ENCODE results near the gene F3.
"Not testable (repeated sequence)": the region's sequence is repeated elsewhere in the genome, so short reads cannot be mapped to it uniquely, and the experiment has no call there.

The F3 gene

DNA sequence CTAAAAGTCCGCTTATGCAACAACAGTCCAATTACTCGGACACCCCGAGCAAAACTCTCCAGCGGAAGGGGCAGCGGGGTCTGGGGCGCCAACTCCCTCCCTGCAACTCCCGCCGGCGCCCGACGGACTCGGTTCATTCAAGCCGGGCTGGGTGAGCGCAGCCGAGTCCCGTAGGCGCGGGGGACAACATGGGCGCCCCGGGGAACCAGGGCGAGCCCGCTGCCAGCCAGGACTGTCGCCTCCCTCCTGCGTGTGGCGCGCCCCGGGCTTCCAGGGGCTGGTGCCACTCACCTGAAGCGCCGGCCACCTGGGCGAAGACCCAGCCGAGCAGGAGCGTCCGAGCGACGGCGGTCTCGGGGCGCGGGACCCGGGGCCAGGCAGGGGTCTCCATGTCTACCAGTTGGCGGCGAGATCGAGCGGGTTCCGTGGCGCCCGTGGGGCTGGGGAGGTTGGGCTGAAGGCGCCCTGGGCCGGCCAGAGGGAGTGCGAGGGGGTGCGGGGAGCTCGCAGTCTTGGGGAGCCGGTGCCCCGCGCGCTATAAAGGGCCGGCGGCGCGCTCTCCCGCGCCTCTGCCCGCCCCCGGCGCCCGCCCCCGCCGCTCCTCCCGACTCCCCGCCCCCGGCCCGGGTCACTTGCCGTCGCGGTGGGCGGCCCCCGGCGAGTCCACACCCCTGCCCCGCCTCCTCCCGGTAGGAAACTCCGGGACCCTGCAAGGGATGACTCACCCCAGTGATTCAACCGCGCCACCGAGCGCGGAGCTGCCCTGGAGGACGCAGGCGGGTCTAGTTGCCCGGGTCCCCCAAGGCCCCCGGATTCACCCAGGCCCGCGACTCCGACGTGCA is at the start of gene F3:
TSS of gene F3 (minus strand) at position 514 of the 842 bp plus-strand sequence. CDS start at position 391, 123 bp downstream.
- peak; percentile 47 for DNase-seq (ENCODE audit: low spot score)

DNA sequence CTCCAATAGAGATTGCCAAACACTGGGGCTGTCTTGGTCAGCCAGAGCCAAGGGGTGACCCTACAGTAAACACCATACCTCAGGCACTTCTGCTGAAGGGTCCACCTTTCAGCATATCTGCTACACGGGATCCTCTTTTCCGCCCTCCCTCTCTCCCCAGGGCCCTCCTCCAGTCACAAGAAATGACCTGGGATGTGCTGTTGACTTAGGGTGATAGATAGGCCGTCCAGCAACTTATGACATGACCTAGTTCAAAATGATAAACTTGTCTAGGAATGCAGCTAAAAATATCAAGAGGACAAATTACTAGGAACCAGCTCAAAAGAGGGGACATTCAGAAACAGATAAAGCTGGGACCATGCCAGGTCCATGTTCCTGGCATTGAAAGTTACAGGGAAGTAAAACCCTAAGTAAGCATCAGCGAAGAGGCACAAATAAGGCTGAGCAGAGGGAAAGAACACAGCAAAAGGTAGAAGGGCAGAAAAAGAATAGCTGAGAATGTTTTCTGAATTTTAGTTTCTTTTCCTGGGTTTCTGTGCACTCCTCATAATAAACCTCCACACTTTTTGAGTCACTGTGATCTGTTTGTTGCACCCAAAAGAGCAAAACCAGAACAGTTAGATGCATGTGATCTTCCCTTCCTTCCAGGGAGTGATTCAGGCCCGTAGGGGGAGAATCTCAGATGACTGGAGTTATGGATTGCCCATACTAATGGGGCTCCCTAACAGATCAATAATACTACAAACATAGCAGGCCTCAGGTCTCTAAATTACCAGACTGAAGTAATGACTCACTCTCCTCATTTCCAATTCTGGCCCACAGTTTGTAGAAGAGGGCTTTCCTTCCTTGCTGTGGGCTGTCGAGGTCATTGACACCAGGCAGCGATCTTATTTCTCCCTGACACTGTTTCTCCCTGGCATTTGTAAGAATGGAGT is 48.9 kb upstream of the F3 start:
- no peak for DNase-seq (ENCODE audit: low spot score)

DNA sequence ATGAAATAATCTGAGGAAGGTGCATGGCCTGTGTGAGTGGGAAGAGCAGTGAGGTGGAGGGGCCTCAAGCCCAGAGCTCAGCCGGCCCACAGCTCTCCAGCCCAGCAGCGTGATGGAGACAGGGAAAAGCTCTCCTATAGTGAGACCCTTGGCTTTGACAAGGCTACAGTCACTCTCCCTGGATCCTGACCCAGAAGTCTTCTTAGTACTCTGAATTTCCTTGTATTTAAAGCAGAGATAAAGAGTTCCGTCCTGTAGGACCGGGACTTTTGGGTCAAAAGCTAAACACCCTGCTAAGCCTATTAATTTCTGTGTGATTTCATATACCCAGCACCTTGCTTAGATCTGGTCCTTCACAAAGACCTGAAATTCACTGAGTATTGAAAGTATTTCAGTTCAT is 48.2 kb upstream of the F3 start:
- DNase-seq (ENCODE audit: low spot score) = no peak

DNA sequence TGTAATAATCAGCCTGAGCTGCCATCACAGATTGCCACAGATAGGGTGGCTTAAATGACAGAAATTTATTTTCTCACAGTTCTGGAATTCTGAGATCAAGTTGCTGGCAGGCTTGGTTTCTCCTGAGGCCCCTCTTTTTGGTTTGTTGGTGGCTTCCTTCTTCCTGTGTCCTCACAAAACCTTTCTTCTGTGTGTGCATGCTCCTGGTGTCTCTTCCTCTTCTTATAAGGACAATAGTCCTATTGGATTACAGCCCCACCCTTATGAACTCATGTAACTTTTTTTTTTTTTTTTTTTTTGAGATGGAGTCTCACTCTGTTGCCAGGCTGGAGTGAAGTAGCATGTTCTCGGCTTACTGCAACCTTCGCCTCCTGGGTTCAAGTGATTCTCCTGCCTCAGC is 41.0 kb upstream of the F3 start:
- no peak for DNase-seq (ENCODE audit: low spot score)

- no peak for DNase-seq (ENCODE audit: low spot score)
Observed at GRCh38 chr1:94580367-94581115, 39.0 kb upstream of the F3 start.

DNA sequence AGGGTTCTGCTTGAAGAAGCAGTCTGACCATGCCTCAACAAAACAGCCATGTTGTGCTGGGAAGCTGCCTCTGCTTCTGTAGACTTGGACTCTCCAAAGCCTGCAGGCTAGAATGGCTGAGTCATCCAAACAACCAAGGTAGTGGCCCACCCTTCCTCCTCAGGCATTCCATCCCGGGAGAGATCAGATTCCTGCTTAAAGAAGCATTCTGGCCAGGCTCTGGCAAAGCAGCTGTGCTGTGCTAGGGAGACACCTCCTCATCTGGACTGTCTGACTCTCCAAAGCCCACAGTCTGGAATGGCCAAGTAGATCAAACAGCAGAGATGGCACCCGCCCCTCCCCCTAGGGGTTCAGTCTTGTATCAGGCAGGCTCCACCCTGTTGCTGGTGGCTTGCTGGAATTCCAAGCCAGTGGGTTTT is 38.3 kb upstream of the F3 start:
- no peak for DNase-seq (ENCODE audit: low spot score)

GRCh38 chr1:94578856-94579255 is 37.3 kb upstream of the F3 start:
- no peak for DNase-seq (ENCODE audit: low spot score)

DNA sequence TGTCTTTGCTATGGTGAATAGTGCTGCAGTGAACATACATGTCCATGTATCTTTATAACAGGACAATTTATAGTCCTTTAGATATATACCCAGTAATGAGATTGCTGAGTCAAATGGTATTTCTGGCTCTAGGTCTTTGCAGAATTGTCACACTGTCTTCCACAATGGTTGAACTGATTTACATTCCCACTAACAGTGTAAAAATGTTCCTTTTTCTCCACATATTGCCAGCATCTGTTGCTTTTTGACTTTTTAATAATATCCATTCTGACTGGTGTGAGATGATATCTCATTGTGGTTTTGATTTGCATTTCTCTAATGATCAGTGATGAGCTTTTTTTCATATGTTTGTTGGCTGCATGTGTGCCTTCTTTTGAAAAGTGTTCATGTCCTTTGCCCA is 32.4 kb upstream of the F3 start:
- DNase-seq (ENCODE audit: low spot score) = not testable (repeated sequence)

DNA sequence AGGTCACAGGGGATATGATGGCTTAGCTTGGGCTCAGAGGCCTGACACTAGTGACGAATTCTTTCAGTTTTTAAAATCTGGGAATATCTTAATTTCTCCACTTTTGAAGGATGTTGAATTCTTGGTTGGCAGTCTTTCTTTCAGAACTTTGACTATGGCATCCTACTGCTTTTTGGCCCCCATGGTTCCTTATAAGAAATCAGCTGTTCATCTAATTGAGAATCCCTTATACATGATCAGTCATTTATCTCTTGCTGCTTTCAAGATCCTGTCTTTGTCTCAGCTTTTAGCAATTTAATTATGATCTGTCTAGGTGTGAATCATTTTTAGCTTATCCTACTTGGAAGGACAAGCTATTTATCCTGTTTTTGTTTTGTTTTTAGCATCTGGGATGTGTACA is 31.2 kb upstream of the F3 start:
- no peak for DNase-seq (ENCODE audit: low spot score)

- not testable (repeated sequence) for DNase-seq (ENCODE audit: low spot score)
Observed at GRCh38 chr1:94570965-94571364, 29.4 kb upstream of the F3 start.

DNA sequence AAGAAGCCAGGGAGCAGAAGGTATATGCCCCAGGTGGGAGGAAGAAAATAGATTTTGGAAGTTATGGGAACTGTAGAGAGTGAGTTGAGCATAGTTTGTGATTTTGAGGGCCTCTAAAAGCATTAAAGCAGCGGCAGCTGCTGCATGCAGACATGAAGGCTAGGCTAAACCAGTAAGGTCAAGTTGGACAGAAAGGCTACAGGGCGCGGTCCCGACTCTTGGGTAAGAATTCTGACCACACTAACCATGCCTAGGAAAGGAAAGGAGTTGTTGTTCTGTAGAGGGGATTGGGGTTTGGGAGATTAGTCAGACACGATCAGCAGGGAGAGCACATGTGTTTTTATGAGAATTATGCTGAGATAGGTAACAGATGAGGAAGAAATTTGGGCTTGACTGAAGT is 27.2 kb upstream of the F3 start:
- DNase-seq (ENCODE audit: low spot score) = not testable (repeated sequence)

- not testable (repeated sequence) for DNase-seq (ENCODE audit: low spot score)
Observed at GRCh38 chr1:94567975-94568607, 26.5 kb upstream of the F3 start.

DNA sequence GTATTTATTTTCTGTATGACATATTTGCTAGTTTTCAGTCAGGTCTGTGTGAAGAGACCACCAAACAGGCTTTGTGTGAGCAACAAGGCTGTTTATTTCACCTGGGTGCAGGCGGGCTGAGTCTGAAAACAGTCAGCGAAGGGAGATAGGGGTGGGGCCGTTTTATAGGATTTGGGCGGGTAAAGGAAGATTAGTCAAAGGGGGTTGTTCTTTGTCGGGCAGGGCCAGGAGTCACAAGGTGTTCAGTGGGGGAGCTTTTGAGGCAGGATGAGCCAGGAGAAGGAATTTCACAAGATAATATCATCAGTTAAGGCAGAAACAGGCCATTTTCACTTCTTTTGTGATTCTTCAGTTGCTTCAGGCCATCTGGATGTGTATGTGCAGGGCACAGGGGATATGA is 24.9 kb upstream of the F3 start:
- DNase-seq (ENCODE audit: low spot score) = not testable (repeated sequence)

DNA sequence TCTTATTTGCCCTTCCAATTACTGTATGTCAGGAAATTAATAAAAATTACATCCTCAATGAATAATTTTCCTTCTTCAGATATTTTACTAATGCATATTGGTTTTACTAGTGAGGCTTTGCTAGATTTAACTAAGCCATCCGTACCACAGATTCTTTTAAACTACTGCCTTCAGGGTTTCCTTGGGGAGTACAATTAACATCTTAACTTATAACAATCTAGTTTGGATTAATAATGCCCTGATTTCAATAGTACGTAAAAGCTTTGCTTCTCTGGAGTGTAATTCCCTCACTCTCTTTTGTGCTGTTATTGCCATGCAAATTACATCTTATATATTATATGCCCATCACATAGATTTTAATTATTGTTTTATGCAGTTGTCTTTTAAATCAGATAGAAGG is 24.3 kb upstream of the F3 start:
- no peak for DNase-seq (ENCODE audit: low spot score)

DNA sequence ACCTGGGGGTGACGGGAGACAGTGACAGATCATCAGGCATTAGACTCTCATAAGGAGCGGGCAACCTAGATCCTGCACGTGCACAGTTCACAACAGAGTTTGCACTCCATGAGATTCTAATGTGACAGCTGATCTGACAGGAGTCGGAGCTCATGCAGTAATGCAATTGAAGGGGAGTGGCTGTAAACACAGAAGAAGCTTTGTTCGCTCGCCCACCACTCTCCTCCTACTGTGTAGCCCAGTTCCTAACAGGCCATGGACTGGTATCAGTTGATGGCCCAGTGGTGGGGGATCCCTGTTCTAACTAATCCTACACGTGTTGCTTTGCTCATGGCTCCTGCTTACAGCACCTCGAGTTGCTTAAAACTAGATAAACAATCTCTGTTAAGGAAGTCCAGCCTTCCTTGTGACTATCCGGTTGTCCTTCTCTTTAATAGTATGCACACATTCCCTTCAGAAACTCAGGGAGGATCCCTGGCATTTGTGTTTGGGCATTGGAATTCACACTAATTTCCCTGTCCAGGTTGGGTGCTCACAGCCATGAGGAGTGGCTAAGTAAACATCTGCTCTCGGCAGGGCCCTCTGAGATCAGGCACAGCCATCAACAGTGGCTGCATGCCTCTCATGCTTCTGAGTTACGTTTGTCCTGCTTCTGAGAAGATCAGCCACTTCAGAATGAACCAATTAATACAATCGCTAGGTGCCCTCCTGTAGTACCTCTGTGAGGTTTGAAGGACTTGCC is 21.1 kb upstream of the F3 start:
- DNase-seq (ENCODE audit: low spot score) = no peak

GRCh38 chr1:94560333-94560732 is 18.8 kb upstream of the F3 start:
- DNase-seq (ENCODE audit: low spot score) = no peak

- no peak for DNase-seq (ENCODE audit: low spot score)
Observed at GRCh38 chr1:94559921-94560320, 18.4 kb upstream of the F3 start.

DNA sequence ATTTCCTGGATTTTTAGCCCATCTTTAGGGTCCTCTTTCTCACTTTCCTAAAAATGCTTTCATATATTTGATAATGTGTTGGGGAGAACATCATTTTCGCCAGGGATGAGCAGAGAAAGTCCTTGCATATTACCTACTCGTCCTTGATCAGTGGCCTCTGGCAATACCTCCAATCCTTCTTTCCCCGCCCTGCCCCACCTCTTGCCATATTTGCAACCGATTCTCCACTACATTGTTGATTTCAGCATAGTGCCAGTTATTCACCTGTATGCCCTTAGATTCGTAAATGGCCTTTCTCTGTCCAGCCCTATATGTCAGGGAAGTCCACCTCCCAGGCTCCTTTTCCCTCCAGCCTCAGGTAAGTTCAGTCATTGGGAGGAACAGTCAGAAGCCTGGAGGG is 13.5 kb upstream of the F3 start:
- no peak for DNase-seq (ENCODE audit: low spot score)

DNA sequence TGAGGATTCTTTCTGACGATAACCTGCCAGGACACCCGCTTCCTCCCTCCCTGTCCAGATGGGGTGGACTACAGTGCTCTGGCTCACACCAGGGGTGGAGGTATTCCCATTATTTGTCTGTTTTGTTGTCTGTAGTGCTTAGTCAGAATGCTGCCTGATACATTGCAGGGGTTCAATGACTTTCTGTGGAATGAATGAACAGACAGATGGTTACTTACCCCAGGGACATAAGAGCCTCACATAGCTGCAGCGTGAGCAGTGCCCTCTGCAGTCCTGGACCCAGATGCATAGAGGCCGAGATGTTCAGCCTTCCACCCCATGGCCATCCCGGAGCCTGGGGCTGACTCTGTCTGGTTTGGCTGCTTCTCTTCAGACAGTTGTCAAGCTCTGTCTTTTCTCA is 13.0 kb upstream of the F3 start:
- no peak for DNase-seq (ENCODE audit: low spot score)

DNA sequence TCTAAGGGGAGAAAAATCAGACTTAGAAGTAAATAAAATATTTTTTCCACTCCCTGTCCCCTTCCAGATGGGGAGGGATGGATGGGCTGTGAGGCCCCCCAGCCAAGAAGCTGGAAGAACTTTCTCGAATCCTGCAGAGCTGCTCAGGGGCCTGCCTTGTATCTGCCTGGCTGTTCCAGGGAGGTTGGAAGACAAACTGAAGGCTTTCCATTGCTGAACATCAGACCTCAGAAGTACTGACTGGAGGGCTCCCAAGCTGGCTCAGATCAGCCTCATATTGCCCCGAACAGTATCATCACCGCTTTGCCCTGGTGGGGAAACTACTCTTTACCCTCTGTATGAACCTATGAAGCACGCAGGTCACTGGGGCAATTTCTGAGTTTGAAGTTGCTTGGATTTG is 12.4 kb upstream of the F3 start:
- no peak for DNase-seq (ENCODE audit: low spot score)

GRCh38 chr1:94553323-94553730 is 11.8 kb upstream of the F3 start:
- DNase-seq (ENCODE audit: low spot score) = no peak
